HG03342 (cell line): Measurements from ENCODE around the gene PAIP2.
"Not testable (repeated sequence)": the region's sequence is repeated elsewhere in the genome, so short reads cannot be mapped to it uniquely, and the experiment has no call there.

Experiments used
- ATAC-seq: cut with Tn5 transposase; IDR thresholded peaks from one replicate; pipeline ENCODE4 v1.9.1; 2021; ENCODE audit warnings: mild to moderate bottlenecking, moderate library complexity; ENCODE audit not compliant: unreplicated experiment

The PAIP2 gene

DNA sequence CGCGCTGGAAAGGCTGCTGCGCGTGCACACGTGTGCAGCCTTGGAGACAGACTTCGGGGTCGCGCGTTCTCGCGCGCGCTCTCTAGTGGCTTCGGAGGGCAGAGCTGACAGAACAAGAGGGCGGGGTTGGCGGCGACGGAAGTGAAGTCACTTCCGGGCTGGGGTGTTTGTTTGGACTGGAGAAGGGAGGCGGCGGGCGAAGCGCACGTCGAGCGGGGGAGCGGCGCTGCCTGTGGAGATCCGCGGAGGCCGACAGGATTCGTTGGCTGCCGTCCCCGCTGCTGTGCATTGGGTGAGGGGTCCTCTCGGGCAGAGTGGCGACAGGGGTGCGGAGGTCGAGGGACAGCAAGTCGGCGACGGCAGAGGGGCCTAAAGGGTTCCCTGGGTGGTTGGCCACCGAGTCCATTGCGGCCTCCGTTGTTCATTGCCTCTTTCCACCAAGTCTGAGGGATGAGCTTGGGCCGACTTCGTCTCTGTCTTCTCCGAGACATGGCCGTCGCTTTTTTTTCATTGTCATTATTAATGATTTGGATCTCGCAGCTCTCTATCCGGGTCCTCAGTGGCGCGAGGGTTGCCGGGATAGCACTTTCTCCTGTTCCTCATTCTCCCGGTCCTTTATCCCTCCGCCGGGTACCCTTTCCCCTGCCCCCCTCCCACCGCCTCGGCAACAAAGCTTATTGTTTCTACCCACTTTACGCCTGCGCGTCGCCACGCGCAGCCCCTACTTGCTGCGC, at the start of gene PAIP2:
Gene PAIP2, plus strand, starts transcription at position 166 of the 734 bp plus-strand sequence. CDS start 21,931 bp downstream, outside the sequence.
- peak; percentile 87 for ATAC-seq

DNA sequence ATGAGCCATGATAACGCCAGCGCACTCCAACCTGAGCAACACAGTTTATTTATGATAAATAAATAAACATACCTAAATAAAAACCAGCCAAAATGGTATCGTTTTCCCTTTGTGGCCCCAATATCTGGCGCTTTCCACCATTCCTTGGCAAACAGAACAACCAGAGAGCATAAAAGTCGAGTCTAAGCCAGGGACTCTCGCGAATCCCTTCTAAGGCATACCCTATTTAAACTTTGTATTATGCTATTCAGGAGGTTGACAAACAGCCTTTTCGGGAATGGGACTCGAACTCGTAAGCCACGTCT, 48.5 kb upstream of the PAIP2 start:
- ATAC-seq, result no peak

DNA sequence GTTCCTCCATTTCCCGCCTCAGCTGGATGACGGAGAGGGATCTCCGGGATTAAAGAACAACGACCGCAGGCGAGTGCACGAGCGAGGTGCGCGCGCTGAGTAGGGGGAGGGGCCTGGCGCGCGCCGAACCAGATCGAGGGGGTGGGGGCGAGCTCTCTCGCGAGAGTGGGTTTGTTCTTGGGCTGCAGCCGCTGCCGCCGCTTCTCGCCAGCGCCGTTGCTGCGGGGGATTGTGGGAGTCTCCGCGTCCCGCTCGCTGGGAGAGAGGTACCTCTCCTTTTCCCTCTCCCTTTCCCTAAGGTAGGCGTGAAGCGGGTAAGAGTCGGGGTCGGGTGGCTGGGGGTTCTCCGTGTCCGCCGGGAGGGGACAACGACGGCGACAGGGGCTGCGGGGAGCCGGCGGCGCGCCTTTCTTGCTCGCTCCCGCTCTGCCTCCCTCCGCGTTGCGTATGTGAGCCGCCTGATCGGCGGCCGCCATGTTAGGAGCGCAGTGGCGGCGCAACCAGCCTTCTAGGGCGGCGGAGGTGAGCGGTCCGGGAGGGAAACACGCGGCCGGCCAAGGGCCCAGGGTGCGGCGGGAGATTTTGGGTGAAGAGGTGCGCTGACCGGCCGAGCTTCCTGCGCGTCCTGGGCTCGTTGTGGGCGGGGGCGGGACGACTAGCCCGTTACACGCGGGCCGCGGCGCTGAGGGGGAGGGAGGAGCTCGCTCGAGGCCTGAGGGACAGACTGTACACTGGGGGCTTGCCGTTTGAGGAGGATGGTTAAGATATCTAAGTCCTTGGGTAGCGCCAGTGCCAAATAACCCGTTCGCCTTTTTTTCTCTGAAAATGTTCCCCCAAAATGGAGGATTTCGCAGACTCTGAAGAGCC, 47.9 kb upstream of the PAIP2 start, which contains the start of gene MATR3:
Gene MATR3, plus strand, starts transcription at position 234 of the 867 bp plus-strand sequence. CDS start 13,676 bp downstream, outside the sequence.
- peak; percentile 68 for ATAC-seq

DNA sequence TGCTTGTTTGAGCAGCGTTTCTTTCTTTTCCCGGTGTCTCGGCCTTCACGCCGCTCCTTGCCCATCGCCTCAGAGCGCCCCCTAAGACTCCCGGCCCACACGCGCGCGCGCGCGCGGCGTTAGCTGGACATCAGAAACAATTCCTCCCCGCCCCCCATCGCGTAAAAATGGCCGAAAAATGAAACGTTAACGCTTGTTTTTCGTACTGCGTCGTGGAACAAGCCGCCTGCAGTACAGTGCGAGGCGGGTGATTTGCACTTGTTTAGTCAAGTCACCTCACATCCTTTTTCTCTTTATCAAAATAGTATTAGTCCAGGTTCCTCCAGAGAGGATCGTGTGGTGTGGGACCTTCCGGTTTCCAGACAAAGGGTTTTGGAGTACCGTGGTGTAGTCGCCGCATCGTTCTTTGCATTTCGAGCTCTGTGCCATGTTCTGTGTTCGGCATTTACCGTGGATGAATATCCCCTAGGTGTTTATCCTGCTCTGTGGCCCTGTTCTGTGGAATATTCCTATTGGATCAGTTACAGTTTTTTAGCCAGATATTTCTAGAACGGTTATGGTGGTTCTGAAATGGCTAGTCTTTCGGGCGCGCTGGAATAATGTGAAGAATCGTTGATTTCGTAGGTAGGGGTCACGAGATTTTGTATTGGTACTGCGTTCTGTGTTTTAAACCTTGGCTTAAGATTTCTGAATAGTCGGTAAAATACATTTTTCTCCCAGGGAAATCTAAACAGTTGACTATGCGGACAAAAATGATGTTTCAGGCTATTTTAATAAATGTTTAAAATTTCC, 47.1 kb upstream of the PAIP2 start:
- ATAC-seq, result peak; percentile 19

DNA sequence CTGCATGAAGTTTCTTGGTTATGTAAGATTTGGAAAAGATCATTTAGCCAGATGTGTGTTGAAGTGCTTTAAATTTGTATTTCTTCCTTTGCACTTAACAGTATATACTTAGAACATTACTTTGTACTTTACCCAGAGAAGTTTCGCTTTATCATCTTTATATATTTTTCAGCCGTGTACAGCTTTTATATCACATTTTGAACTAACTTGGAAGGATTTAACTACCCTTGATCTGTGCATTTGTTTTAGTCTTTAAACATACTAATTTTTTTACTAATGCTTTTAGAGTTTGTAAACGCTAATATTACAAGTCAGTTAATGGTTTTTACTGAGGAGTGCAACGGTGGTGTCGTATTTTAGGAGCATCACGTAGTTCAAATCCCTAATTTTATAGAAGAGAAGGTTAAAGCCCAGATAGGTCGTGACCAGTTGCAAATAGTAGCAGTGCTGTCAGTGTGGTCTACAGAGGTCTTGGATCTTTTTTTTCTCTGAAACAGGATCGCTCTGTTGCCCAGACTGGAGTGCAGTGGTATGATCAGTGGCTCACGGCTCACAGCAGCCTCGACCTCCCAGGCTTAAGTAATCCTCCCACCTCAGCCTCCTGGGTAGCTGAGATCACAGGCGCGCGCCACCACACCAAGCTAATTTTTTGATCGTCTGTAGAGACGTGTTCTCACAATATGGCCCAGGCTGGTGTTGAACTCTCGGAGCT, 46.2 kb upstream of the PAIP2 start:
- ATAC-seq, result no peak

GRCh38 chr5:139296198-139296597, 45.5 kb upstream of the PAIP2 start:
- no peak for ATAC-seq

- ATAC-seq, result no peak
Observed at GRCh38 chr5:139296862-139297326, 44.8 kb upstream of the PAIP2 start.

GRCh38 chr5:139297439-139298133, 44.1 kb upstream of the PAIP2 start:
- ATAC-seq, result no peak

GRCh38 chr5:139298242-139298641, 43.4 kb upstream of the PAIP2 start:
- ATAC-seq, result no peak

DNA sequence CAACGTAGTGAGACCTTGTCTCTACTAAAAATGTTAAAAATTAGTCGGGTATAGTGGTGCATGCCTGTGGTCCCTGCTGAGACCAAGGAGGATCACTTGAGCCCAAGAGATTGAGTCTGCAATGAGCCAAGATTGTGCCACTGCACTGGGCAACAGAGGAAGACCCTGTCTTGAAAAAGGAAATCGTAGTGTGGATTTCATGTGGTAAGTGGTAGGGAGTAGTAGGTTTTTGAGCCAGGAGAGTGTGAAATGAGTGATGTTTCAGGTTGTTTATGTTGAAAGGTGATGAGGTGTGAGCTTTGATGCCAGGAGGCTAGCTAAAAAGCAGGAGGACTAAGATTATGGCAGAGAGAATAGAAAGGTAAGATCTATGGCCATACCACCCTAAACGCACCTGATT, 42.2 kb upstream of the PAIP2 start:
- ATAC-seq, result no peak

- ATAC-seq, result no peak
Observed at GRCh38 chr5:139301808-139302499, 39.7 kb upstream of the PAIP2 start.

GRCh38 chr5:139304391-139305324, 37.0 kb upstream of the PAIP2 start:
- no peak for ATAC-seq

DNA sequence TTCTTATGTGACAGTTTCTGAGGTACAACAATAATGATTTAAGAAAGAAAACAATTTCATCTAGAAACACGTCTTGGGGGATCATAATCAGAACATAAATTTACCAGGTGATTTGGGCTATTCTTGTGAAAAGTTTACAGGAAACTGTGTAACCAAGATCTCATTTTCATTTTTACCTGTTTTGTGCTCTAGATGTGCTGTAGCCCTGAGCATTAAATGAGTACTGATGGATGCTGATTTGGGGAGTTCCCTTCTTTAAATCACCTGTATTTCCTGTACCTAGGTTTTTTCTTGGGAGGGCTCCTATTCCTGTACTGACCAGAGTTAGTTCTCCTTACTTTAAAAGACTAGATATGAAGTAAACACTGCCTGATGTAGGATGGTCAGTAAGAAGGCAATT, 35.5 kb upstream of the PAIP2 start:
- ATAC-seq, result no peak

GRCh38 chr5:139306628-139307379, 34.9 kb upstream of the PAIP2 start:
- no peak for ATAC-seq

GRCh38 chr5:139308797-139309196, 32.9 kb upstream of the PAIP2 start:
- ATAC-seq, result no peak

DNA sequence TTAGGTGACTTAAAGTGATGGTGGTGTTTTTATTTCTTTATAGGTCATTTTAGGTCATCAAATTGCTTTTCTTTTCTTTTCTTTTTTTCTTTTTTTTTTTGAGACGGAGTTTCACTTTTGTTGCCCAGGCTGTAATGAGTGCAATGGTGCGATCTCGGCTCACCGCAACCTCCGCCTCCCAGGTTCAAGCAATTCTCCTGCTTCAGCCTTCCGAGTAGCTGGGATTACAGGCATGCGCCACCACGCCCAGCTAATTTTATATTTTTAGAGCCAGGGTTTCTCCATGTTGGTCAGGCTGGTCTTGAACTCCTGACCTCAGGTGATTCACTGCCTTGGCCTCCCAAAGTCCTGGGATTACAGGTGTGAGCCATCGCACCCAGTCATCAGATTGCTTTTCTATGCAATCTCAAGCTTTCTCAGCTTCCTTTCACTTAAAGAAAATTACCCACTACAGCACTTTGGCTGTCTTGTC, 30.9 kb upstream of the PAIP2 start:
- ATAC-seq, result not testable (repeated sequence)

GRCh38 chr5:139312075-139312474, 29.6 kb upstream of the PAIP2 start:
- no peak for ATAC-seq
